ENCODE data around the gene UCK1.

The UCK1 gene

GRCh38 chr9:131475111-131475955, 55.7 kb downstream of the UCK1 start:
- no peak for DNase-seq

- DNase-seq, result no peak
Observed at GRCh38 chr9:131474711-131475110, 56.4 kb downstream of the UCK1 start.

GRCh38 chr9:131473891-131474290, 57.2 kb downstream of the UCK1 start:
- DNase-seq, result no peak

Data from central memory CD4-positive, alpha-beta T cell (primary cell).